ENCODE data around the gene INSRR.

The INSRR gene

GRCh38 chr1:156873659-156874058, 14.7 kb upstream of the INSRR start:
- no peak for TF ChIP-seq GATA2 (IDR thresholded peaks at IDR 0.05; ENCODE audit: low read depth, low read length)
- no peak for TF ChIP-seq GATA3 (IDR thresholded peaks at IDR 0.05; ENCODE audit: low read depth, low read length)

DNA sequence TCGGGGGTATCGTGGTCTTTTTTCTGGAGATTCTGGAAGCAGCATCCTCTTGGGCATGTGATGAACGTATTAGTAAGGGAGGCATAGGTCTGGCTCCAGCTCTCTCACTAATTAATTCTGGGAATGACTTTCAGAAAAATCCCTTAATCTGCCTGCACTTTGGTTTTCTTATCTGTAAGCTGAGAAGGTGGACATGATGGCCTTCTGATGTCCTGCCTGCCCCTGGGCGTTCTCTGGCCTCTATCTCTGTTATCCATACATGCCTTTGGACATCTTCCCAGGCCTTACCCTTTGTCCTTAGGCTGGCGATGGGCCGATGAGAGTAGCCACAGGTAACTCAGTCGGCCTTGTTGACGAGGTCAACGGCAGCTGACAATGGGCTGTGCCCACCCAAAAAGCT, 10.5 kb upstream of the INSRR start:
- TF ChIP-seq GATA3 (IDR thresholded peaks at IDR 0.05; ENCODE audit: low read depth, low read length) (no peak), GATA2 (IDR thresholded peaks at IDR 0.05; ENCODE audit: low read depth, low read length) (no peak)

DNA sequence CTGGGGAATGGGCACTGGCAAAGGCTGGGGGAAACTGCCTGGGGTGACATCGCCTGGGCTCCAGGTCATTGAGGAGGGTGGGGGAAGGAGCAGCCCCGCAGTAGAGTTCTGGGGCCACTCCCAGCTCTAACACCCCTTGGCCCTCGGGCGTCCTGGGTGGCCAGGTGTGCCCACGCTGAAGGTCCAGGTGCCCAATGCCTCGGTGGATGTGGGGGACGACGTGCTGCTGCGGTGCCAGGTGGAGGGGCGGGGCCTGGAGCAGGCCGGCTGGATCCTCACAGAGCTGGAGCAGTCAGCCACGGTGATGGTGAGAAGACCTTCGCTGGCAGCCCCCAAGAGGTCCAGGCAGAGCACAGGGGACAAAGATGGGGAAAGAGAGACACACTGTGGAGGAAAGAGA, 9.4 kb upstream of the INSRR start:
- no peak for TF ChIP-seq GATA3 (IDR thresholded peaks at IDR 0.05; ENCODE audit: low read depth, low read length)
- no peak for TF ChIP-seq GATA2 (IDR thresholded peaks at IDR 0.05; ENCODE audit: low read depth, low read length)

DNA sequence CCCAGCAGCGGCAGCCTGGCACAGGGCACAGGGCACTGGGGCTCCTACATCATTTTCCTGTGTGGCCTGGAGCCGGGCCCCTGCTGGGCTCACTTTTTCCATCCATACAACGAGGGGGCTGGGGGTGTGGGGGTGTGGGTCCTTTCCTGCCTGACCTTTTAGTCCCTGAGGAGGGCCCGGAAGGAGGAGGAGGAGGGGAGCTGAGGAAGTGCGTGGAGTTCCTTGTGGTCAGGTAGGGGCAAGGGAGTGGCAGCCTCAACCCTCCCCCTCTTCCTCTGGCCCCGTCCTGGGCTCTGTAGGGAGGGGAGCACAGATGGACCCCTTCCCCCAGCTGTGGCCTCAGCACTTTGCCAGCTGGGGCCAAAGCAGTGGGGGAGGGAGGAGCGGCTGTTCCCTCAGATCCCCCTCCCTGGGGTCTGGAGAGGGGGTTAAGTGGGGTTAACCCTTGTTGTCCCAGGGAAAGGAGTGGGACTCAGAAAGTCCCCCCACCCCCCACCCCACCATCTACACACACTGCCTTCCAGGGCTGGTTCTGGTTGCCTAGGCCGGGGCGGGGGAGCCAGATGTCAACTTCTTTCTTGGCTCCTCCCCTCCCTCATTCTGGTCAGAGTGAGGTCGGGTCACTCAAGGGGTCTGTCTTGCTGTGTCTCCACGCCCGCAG, 7.5 kb upstream of the INSRR start:
- TF ChIP-seq GATA2 (IDR thresholded peaks at IDR 0.05; ENCODE audit: low read depth, low read length): no peak
- no peak for TF ChIP-seq GATA3 (IDR thresholded peaks at IDR 0.05; ENCODE audit: low read depth, low read length)

- TF ChIP-seq GATA3 (IDR thresholded peaks at IDR 0.05; ENCODE audit: low read depth, low read length) (no peak), GATA2 (IDR thresholded peaks at IDR 0.05; ENCODE audit: low read depth, low read length) (no peak)
Observed at GRCh38 chr1:156865865-156866248, 6.9 kb upstream of the INSRR start.

- no peak for TF ChIP-seq GATA2 (IDR thresholded peaks at IDR 0.05; ENCODE audit: low read depth, low read length)
- TF ChIP-seq GATA3 (IDR thresholded peaks at IDR 0.05; ENCODE audit: low read depth, low read length): no peak
Observed at GRCh38 chr1:156865258-156865657, 6.3 kb upstream of the INSRR start.

DNA sequence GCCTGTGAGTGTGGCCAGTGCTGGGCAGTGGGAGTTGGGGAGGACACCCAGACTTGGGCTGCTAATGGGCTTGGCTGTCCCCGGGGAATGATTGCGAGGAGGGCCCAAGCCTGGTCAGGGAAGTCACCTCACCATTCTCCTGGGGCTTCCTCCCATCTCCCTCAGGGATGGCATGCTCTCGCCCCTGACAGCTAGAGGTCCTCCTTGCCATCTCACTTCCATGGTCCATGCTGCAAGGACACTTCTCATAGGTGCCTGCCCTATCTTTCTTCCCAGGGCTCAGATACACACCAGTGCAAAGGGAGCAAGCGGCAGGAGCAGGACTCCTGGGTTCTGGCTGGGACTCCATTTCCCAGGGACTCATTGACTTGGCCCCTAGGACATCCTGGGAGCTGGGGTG, 5.9 kb upstream of the INSRR start:
- TF ChIP-seq GATA3 (IDR thresholded peaks at IDR 0.05; ENCODE audit: low read depth, low read length) (no peak), GATA2 (IDR thresholded peaks at IDR 0.05; ENCODE audit: low read depth, low read length) (no peak)

- TF ChIP-seq GATA2 (IDR thresholded peaks at IDR 0.05; ENCODE audit: low read depth, low read length) (no peak), GATA3 (IDR thresholded peaks at IDR 0.05; ENCODE audit: low read depth, low read length) (no peak)
Observed at GRCh38 chr1:156863631-156864030, 4.7 kb upstream of the INSRR start.

DNA sequence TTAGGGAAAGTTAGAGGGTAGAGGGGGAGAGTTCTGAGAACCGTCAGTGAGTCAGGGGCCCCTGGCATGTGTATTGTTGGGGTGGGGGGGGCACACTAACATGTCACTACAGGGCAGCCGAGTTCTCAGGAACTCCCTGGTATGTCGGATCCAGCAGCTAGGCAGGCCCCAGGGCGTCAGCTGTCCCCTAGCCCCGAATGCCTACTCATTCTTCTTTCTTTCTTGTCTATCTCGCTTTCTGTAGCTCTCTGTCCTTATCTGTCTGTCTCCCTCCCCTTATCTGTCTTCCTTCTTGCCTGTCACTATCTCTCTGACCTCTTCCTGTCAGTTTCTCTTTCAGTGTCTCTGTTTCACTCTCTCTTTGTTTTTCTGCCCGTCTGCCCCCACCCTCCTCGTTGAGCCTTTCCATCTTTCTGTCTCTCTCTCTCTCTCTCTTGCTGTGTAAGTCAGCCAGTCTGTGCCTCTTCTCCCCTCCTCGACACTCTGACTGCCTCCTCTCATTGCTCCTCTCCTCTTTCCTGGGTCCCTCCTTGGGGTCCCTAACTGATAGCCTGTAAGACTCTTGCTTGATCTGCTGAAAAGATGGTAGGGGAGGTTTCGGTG, 4.2 kb upstream of the INSRR start:
- TF ChIP-seq GATA3 (IDR thresholded peaks at IDR 0.05; ENCODE audit: low read depth, low read length) (no peak), GATA2 (IDR thresholded peaks at IDR 0.05; ENCODE audit: low read depth, low read length) (no peak)

DNA sequence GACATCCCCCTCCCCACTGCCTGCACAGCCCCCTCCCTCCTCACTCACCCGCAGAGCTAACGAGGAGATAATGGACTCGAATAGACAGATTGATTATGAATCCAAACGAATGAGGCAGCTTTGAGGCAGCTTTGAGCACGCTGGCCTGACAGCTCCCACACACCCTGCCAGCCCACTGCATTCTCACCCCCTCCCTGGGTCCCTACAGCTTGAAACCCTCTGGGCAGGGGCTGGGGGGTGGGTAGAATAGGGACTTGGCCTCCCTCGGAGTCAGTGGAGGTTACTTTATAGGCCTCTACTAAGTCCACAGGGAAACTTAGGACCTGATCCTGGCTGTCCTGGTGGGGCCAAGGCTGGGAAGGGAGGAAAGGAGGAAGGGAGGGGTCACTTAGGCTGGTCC, 3.7 kb upstream of the INSRR start:
- no peak for TF ChIP-seq GATA3 (IDR thresholded peaks at IDR 0.05; ENCODE audit: low read depth, low read length)
- TF ChIP-seq GATA2 (IDR thresholded peaks at IDR 0.05; ENCODE audit: low read depth, low read length): no peak

- TF ChIP-seq GATA2 (IDR thresholded peaks at IDR 0.05; ENCODE audit: low read depth, low read length) (no peak; the same call in 1 of the 2 replicates), GATA3 (IDR thresholded peaks at IDR 0.05; ENCODE audit: low read depth, low read length) (no peak)
Observed at GRCh38 chr1:156860628-156861423, 1.9 kb upstream of the INSRR start, which contains the start of gene NTRK1. TSS of gene NTRK1 (plus strand) at chr1:156860865. CDS start at chr1:156860935, 70 bp downstream.

DNA sequence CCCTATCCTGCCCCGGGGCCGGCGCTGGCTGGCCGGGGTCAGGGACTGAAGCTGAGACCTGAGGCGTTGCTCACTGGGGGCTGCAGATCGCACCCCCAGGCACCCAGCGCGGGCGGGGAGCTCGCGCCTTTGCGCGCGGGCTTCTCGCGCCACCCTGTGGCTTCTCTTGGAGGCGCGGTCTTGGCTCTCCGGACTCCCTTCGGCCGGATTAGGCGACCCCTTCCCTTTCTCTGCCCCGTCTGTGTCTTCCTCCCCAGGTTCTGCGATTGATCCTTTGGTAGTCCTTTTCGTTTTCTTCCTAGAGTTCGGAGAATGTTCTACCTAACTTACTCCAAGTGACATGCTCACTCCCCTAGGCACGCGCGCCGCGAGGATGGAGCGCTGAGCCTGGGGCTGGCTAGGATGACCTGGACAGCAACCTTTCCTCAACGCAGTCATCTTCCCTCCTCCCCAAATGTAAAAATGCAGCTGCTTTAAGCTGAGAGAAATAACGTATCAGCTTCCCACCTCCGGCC, 1.3 kb upstream of the INSRR start:
- TF ChIP-seq GATA2 (IDR thresholded peaks at IDR 0.05; ENCODE audit: low read depth, low read length) (no peak; the same call in 1 of the 2 replicates), GATA3 (IDR thresholded peaks at IDR 0.05; ENCODE audit: low read depth, low read length) (no peak)

DNA sequence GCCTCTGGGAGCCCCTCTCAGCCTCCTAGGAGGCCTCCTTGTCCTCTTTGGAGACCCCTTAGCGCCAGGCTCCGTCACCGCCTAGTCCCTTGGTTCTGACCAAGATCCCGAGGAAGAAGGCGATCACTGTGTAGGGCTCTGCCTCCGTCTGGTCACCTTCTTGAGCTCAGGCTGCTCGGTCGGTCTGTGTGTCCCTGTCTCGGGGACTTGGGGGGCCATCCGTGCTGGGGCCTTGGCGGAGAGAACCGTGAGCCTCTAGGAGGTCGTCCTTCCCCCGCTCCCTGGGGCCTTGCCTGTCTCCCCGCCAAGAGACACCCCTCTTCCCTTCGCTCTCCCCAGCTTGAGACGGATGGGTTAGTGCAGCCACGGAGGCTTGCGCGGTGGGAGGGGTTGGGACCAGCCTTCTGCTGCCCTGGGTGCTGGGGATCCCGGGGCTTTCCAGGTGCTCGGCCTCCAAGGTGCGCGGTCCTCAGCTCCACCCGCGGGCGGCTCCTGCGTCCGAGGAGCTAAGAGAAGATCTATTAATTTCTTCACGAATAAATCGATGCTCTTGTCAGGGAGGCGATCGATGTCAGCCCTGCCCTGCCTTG, 701 bp upstream of the INSRR start:
- TF ChIP-seq GATA3 (IDR thresholded peaks at IDR 0.05; ENCODE audit: low read depth, low read length) (no peak), GATA2 (IDR thresholded peaks at IDR 0.05; ENCODE audit: low read depth, low read length) (no peak)

- no peak for TF ChIP-seq GATA3 (IDR thresholded peaks at IDR 0.05; ENCODE audit: low read depth, low read length)
- no peak; the same call in 1 of the 2 replicates for TF ChIP-seq GATA2 (IDR thresholded peaks at IDR 0.05; ENCODE audit: low read depth, low read length)
Observed at GRCh38 chr1:156858555-156858956, 361 bp downstream of the INSRR start.

All from SH-SY5Y (cell line).